Occipital lobe (tissue), 2 donors: ENCODE data around the gene EPS15. TPM values are rescaled to one million over a fixed set of nuclear protein-coding genes. Genes with fewer than 3 reads are reported as not detected.
"Not testable (repeated sequence)": the region's sequence is repeated elsewhere in the genome, so short reads cannot be mapped to it uniquely, and the experiment has no call there.

ENCODE experiments used
- DNase-seq: peaks from one replicate; lab custom pipeline; 2025; lab: John Stamatoyannopoulos, UW
- total RNA-seq: library from RNA; depleted of rRNA; stranded (reverse); fragments of >200 nt; gene quantifications from one replicate; pipeline ENCODE4 v1.2.3, GENCODE V29; 2014

Gene EPS15
- total RNA-seq, 1 donor from 2014 or later, result 189 TPM

GRCh38 chr1:51543858-51544257 lies 24.8 kb upstream of the EPS15 start:
- DNase-seq, result no peak

- no peak for DNase-seq
These were observed 23.3 kb upstream of the EPS15 start for GRCh38 chr1:51542158-51542953.

GRCh38 chr1:51541313-51542050 lies 22.4 kb upstream of the EPS15 start:
- no peak for DNase-seq

- no peak for DNase-seq
These were observed 18.5 kb upstream of the EPS15 start for GRCh38 chr1:51537568-51537967.

GRCh38 chr1:51535006-51535592 lies 16.0 kb upstream of the EPS15 start:
- DNase-seq, result peak; percentile 40

- DNase-seq, result no peak
These were observed 15.4 kb upstream of the EPS15 start for GRCh38 chr1:51534447-51534846.

- no peak for DNase-seq
These were observed 13.8 kb upstream of the EPS15 start for GRCh38 chr1:51532853-51533252.

GRCh38 chr1:51530447-51530846 lies 11.4 kb upstream of the EPS15 start:
- DNase-seq, result not testable (repeated sequence)

- DNase-seq, result no peak
These were observed 8.1 kb upstream of the EPS15 start for GRCh38 chr1:51527144-51527543.

- DNase-seq, result no peak
These were observed 7.2 kb upstream of the EPS15 start for GRCh38 chr1:51526248-51526647.

DNA sequence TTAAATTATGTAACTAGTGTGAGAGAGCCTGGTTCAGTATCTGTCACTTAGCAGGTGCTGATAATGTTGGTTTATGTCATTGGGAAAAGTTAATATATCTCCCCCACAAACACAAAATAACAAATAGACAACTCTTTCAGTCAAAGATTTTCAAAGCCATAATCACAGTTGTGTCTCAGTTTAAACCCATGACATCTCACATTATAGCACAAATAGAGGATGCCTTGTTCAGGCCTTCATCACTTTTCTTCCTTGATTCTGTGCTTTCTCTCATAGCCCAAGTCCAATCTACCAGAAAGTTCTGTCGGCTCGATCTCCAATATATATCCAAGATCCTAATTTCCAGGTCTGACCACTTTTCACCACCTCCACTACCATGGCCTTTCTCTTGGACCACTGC lies 6.2 kb upstream of the EPS15 start:
- DNase-seq, result no peak

DNA sequence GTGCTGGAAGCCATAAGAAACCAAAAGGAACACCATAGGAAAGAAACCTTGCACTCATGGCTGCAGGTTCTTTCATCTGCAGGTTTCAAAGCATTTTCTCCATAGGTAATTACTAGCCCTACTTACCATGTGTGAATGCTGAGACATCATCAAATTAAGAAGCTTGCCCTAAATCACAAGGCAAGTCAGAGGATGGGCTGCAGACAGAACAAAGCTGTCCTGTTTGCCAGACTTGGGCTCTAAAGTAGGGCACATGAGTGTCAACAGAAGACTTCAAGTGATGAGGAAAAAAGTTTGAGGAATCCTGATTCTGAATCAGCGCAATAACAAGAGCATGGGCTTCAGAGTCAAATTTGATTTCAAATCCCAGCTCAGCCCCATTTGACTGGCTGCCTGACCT lies 5.8 kb upstream of the EPS15 start:
- DNase-seq, result no peak

DNA sequence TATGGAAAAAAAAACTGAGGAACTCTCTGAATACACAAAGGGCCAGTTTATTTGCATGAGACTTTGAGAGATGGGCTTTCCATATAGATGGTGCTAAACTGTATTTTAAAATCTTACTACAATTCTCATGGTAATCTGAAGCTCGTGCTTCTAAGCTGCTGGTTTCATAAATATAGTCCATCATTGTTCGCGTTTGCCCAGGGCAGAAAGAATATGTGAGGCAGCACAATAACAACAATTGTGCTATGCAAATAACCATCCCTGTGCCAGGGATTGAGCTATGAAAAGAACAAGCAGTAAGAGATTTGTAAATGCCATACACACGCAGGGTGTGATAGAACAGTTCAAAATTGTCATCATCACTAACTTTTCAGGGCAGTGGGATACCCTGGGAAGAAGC lies 4.9 kb upstream of the EPS15 start:
- peak; percentile 7 for DNase-seq

- DNase-seq, result no peak
These were observed 1.7 kb upstream of the EPS15 start for GRCh38 chr1:51520700-51521248.

DNA sequence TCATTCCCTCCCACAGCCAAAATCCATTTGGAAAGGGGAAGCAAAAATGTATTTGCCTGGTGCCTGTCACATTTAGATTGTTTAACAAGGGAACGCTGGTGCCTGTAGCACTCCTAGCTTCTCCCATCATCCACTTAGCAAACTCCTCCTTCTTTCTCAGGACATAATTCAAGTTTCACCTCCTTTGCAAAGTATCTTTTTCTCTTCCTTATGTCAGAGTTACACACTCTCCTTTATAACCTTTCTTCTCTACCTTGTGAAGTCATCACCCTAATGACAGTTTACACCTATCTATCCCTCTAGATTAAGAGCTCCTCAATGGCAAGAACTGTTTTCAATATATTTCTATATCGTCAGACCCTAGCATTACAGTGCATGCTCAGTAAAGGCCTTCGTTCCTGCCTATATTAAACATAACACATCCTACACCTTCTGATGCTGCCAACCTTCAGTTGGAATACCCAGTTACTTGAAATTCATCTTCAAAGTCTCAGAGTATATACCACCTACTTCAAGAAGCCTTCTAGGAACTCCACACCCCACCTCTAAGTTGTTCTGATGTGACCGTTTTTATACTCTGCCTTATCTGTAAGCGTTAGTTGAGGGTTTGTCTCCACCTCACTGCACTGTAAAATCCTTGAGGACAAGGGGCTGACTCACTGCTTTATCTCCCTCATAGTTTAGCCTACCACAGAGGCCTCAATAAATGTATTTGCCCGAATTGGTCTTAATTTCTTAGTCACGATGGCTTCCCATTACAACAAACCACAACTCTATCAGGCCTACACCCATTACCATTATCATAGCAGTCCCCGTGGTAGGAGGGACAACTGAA lies 1.0 kb upstream of the EPS15 start:
- no peak for DNase-seq

DNA sequence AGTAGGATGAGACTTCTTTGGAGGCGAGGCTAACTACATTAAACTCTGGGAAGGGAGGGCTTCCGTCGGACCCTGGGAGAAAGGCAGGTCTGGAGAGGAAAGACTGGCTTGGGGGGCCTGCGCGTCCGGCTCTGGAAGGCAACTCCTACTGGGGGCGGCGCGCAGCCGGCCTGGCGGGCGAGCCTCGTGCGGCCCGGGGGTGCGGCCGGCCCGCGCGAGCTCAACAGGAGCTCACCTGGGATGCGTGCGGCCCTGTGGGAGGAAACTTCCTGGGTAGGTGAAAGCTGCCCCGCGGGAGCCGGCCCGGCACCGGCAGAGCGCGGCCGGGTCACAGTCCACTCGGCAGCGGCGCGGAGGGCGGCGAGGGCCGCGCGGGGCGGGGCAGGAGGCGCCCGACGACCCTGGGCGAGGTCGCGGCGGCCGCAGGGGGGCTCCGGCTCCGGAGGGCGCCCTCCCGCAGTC lies 449 bp downstream of the EPS15 start:
- DNase-seq, result peak; percentile 44

DNA sequence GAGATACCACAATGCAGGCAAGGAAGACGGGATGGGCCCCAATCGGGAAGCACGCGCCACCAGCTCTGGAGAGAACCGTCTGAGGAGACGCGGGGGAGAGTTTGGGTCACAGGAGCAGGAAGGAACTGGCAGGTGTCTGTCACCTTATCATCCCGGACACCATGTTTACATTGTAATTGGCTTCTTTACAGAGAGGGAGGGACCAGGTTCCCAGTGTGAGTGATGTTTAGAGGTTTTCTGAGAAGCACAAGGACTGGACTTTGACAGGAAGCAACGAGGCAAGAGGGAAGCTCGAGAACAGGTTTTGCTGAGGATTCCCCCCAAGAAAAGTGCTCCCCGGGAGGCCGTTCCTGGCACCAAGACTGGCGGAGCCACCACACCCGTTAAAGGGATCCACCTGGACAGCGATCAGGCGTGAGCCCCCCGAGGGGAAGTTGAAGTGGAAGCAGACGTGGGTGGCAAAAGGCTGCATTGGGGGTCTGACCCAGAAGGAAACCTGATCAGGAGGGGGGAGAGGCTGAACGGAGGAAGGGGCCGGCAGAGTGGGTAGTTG lies 957 bp downstream of the EPS15 start:
- peak; percentile 46 for DNase-seq

- no peak for DNase-seq
These were observed 1.6 kb downstream of the EPS15 start for GRCh38 chr1:51517361-51518032.

GRCh38 chr1:51516649-51517158 lies 2.4 kb downstream of the EPS15 start:
- no peak for DNase-seq
